IMR-90 (cell line): ENCODE data around the gene SLC8A1. TPM values are rescaled to one million over a fixed set of nuclear protein-coding genes. Genes with fewer than 3 reads are reported as not detected.

Source experiments
- ATAC-seq: fragments of 200-7000 bp; cut with Tn5 transposase; 2 replicates; pipeline ENCODE4 v1.9.1; 2020; ENCODE audit warnings: low read depth, mild to moderate bottlenecking, moderate library complexity
- BruUV-seq: library from RNA; stranded (reverse); fragments of 400-500 nt; replicated peaks from 2 replicates; lab custom pipeline; 2021; lab: Mats Ljungman, UMichigan
- CTCF ChIA-PET: fragments of 300-600 bp; formaldehyde crosslinking; extraction: SDS; loops from one replicate; lab custom pipeline; 2021; ENCODE audit warnings: antibody characterized with exemption; lab: Yijun Ruan, JAX
- POLR2A ChIA-PET: fragments of 300-600 bp; sonication (Branson Sonifier 250); formaldehyde crosslinking; loops from one replicate; lab custom pipeline; 2022; ENCODE audit warnings: antibody characterized with exemption; ENCODE audit not compliant: unreplicated experiment; lab: Charles Lee
- DNase-seq: peaks from one replicate; pipeline ENCODE4 v3.0.0; 2013
- H2AFZ ChIP-seq: replicated peaks from 2 replicates; pipeline ENCODE3; 2013; ENCODE audit warnings: low read length, mild to moderate bottlenecking; ENCODE audit not compliant: poor library complexity
- H2AK5ac ChIP-seq: 2 replicates; pipeline ENCODE4 v1.6.1; 2013; ENCODE audit warnings: low read depth, low read length, inconsistent platforms
- H2AK9ac ChIP-seq: replicated peaks from 2 replicates; pipeline ENCODE3; 2013; ENCODE audit warnings: mild to moderate bottlenecking, low read depth, low read length, moderate library complexity; ENCODE audit not compliant: poor library complexity
- H2BK120ac ChIP-seq: 2 replicates; pipeline ENCODE4 v1.6.1; 2013; ENCODE audit warnings: low read depth, low read length, inconsistent platforms
- H2BK15ac ChIP-seq: 3 replicates; pipeline ENCODE4 v1.6.1; 2013; ENCODE audit warnings: low read depth, low read length, inconsistent platforms
- H2BK20ac ChIP-seq: 2 replicates; pipeline ENCODE4 v1.6.1; 2013; ENCODE audit warnings: low read depth, mild to moderate bottlenecking, inconsistent platforms, low read length, moderate library complexity
- H2BK5ac ChIP-seq: 2 replicates; pipeline ENCODE4 v1.6.1; 2013; ENCODE audit warnings: mild to moderate bottlenecking, low read depth, low read length, inconsistent platforms; ENCODE audit not compliant: poor library complexity, severe bottlenecking
- H3K14ac ChIP-seq: replicated peaks from 2 replicates; pipeline ENCODE4 v1.6.1; 2013; ENCODE audit warnings: low read depth, low read length, inconsistent platforms
- H3K18ac ChIP-seq: 2 replicates; pipeline ENCODE4 v1.6.1; 2013; ENCODE audit warnings: low read depth, low read length, control low read depth
- H3K23ac ChIP-seq: 2 replicates; pipeline ENCODE4 v1.6.1; 2013; ENCODE audit warnings: low read depth, low read length, inconsistent platforms
- H3K27ac ChIP-seq: 2 replicates; pipeline ENCODE4 v1.5.1; 2013; ENCODE audit warnings: mild to moderate bottlenecking, control low read depth, low read length; ENCODE audit not compliant: insufficient read depth
- H3K27me3 ChIP-seq: 2 replicates; pipeline ENCODE4 v1.6.1; 2013; ENCODE audit warnings: low read length; ENCODE audit not compliant: control insufficient read depth, insufficient read depth
- H3K36me3 ChIP-seq: 2 replicates; pipeline ENCODE4 v1.6.1; 2013; ENCODE audit warnings: low read length, mixed read lengths; ENCODE audit not compliant: control insufficient read depth, insufficient read depth
- H3K4ac ChIP-seq: 2 replicates; pipeline ENCODE4 v1.6.1; 2013; ENCODE audit warnings: low read depth, low read length, inconsistent platforms
- H3K4me1 ChIP-seq: 2 replicates; pipeline ENCODE4 v1.6.1; 2013; ENCODE audit warnings: low read length, mixed read lengths; ENCODE audit not compliant: control insufficient read depth, insufficient read depth
- H3K4me2 ChIP-seq: 2 replicates; pipeline ENCODE4 v1.6.1; 2013; ENCODE audit warnings: low read depth, mild to moderate bottlenecking, control low read depth, low read length, moderate library complexity
- H3K4me3 ChIP-seq: 2 replicates; pipeline ENCODE4 v1.5.1; 2013; ENCODE audit warnings: low read depth, mild to moderate bottlenecking, control low read depth, low read length, moderate library complexity; ENCODE audit not compliant: insufficient read depth
- H3K56ac ChIP-seq: 2 replicates; pipeline ENCODE4 v1.6.1; 2013; ENCODE audit warnings: low read length, inconsistent platforms; ENCODE audit not compliant: insufficient read depth; ENCODE audit errors: extremely low read depth
- H3K79me1 ChIP-seq, 2 experiments: 2 replicates each; pipeline ENCODE4 v1.6.1; 2013; ENCODE audit warnings: low read length in 2 of 2, inconsistent platforms in 1 of 2, low read depth in 1 of 2
- H3K9ac ChIP-seq: 2 replicates; pipeline ENCODE4 v1.6.1; 2013; ENCODE audit warnings: low read depth, low read length, control low read depth
- H3K9me1 ChIP-seq: 2 replicates; pipeline ENCODE4 v1.6.1; 2013; ENCODE audit warnings: low read length, inconsistent platforms; ENCODE audit not compliant: insufficient read depth
- H3K9me3 ChIP-seq: 2 replicates; pipeline ENCODE4 v1.6.1; 2013; ENCODE audit warnings: low read length; ENCODE audit not compliant: control insufficient read depth, insufficient read depth
- H4K20me1 ChIP-seq: 2 replicates; pipeline ENCODE4 v1.6.1; 2013; ENCODE audit warnings: low read length, inconsistent platforms; ENCODE audit not compliant: insufficient read depth
- H4K5ac ChIP-seq: 2 replicates; pipeline ENCODE4 v1.6.1; 2013; ENCODE audit warnings: mild to moderate bottlenecking, low read depth, low read length, control low read depth
- H4K8ac ChIP-seq, 2 experiments: 2 replicates each; pipeline ENCODE4 v1.6.1; 2013; ENCODE audit warnings: low read depth in 2 of 2, low read length in 2 of 2, control low read depth in 1 of 2, inconsistent platforms in 1 of 2
- H4K91ac ChIP-seq: 2 replicates; pipeline ENCODE4 v1.6.1; 2013; ENCODE audit warnings: low read depth, low read length, inconsistent platforms; ENCODE audit not compliant: insufficient read depth
- BHLHE40 ChIP-seq: fragments of 150-350 bp; IDR thresholded peaks from 2 replicates; pipeline ENCODE4 v1.6.1; 2016; ENCODE audit warnings: mild to moderate bottlenecking, low read depth, low read length
- CHD1 ChIP-seq: IDR thresholded peaks from 2 replicates; pipeline ENCODE4 v1.6.1; 2012; ENCODE audit warnings: low read depth, low read length, improper control_type of control experiment
- CTCF ChIP-seq: conservative IDR thresholded peaks from 2 replicates; pipeline ENCODE4 v1.5.1; 2012; ENCODE audit warnings: mild to moderate bottlenecking, low read depth, low read length, improper control_type of control experiment
- ELK1 ChIP-seq: fragments of 150-350 bp; IDR thresholded peaks from 2 replicates; pipeline ENCODE4 v1.6.1; 2016; ENCODE audit warnings: low read depth, mild to moderate bottlenecking, low read length, moderate library complexity, borderline replicate concordance
- FOS ChIP-seq: fragments of 150-350 bp; IDR thresholded peaks from 2 replicates; pipeline ENCODE4 v1.6.1; 2016; ENCODE audit warnings: low read depth, low read length
- MAFK ChIP-seq: IDR thresholded peaks from 2 replicates; pipeline ENCODE4 v1.6.1; 2012; ENCODE audit warnings: low read depth, low read length, improper control_type of control experiment
- MAZ ChIP-seq: IDR thresholded peaks from 2 replicates; pipeline ENCODE4 v1.6.1; 2012; ENCODE audit warnings: low read depth, mild to moderate bottlenecking, low read length, improper control_type of control experiment, moderate library complexity, borderline replicate concordance
- MXI1 ChIP-seq: IDR thresholded peaks from 2 replicates; pipeline ENCODE4 v1.6.1; 2012; ENCODE audit warnings: low read depth, mild to moderate bottlenecking, low read length, moderate library complexity, borderline replicate concordance
- NFE2L2 ChIP-seq: fragments of 150-350 bp; IDR thresholded peaks from 2 replicates; pipeline ENCODE4 v1.6.1; 2016; ENCODE audit warnings: low read depth, mild to moderate bottlenecking, low read length
- RAD21 ChIP-seq: IDR thresholded peaks from 2 replicates; pipeline ENCODE4 v1.6.1; 2012; ENCODE audit warnings: low read length, improper control_type of control experiment
- RCOR1 ChIP-seq: IDR thresholded peaks from 2 replicates; pipeline ENCODE4 v1.6.1; 2012; ENCODE audit warnings: mild to moderate bottlenecking, low read length, improper control_type of control experiment; ENCODE audit not compliant: insufficient replicate concordance
- RFX5 ChIP-seq: IDR thresholded peaks from 2 replicates; pipeline ENCODE4 v1.8.0; 2012; ENCODE audit warnings: low read depth, mild to moderate bottlenecking, low read length, moderate library complexity
- SMC3 ChIP-seq: fragments of 150-350 bp; IDR thresholded peaks from 2 replicates; pipeline ENCODE4 v1.6.1; 2016; ENCODE audit warnings: low read depth, mild to moderate bottlenecking, antibody characterized with exemption, low read length, moderate library complexity
- whole genome bisulfite sequencing, 2 experiments: methylation state at CpG; one replicate each; pipeline versions ENCODE4 v1.1.5 to v1.1.7; 2013; ENCODE audit warnings: missing lambda C conversion rate in 2 of 2; ENCODE audit not compliant: insufficient read length in 1 of 2; ENCODE audit errors: extremely low coverage in 2 of 2; 5-methylcytosine and 5-hydroxymethylcytosine counted together
- dilution Hi-C: fragments of 300-500 bp; cut with HindIII; formaldehyde crosslinking; loops from one replicate; pipeline ENCODE4 v1.14.3; 2018; ENCODE audit warnings: low sequenced_read_pairs; ENCODE audit not compliant: unreplicated experiment
- in situ Hi-C: fragments of 300-500 bp; cut with MboI; formaldehyde crosslinking; loops from 3 replicates; pipeline ENCODE4 v1.14.3; 2019; ENCODE audit warnings: low sequenced_read_pairs, inconsistent platforms, mixed read lengths
- intact Hi-C: fragments of 100-400 bp; cut with micrococcal nuclease; formaldehyde crosslinking; loops from 2 replicates; pipeline ENCODE4 v1.10.0; 2022
- polyA plus RNA-seq, 3 experiments: library from polyadenylated mRNA; depleted of rRNA; stranded (reverse); fragments of >200 nt; gene quantifications; 2 replicates each; pipeline ENCODE4 v1.2.3, GENCODE V29; 2012; ENCODE audit warnings: low replicate concordance in 1 of 3
- total RNA-seq: library from RNA; depleted of rRNA; stranded (reverse); fragments of >200 nt; gene quantifications from 2 replicates; pipeline ENCODE4 v1.2.3, GENCODE V29; 2012

Gene SLC8A1
- total and polyA plus RNA-seq, 2 of the 4 experiments (the other 2 are of a cell fraction) = 7.7 to 57.0 TPM

GRCh38 chr2:40109381-40109780 lies 342.5 kb downstream of the SLC8A1 start:
- no peak for DNase-seq
- intact Hi-C loops = loop anchor here (10.0 kb wide), 1 partner anchor 655 kb away; no protein-coding TSS in a partner anchor

More at GRCh38 chr2:40109381-40109780, 342.5 kb downstream of the SLC8A1 start:
- Histone ChIP-seq H3K4me1 (peaks cover 4% of the 10 kb centered on the region; the same call in 1 of the 2 replicates), H2AFZ (no peak overlapping the region), H2BK5ac (no peak overlapping the region), H3K56ac (no peak overlapping the region), H2BK120ac (peak overlapping the region; percentile 29; the same call in 1 of the 2 replicates), H2BK20ac (no peak overlapping the region), H4K20me1 (no peaks in the 10 kb centered on the region), H3K4me3 (no peak overlapping the region), H3K4ac (no peak overlapping the region), H2BK15ac (no peak overlapping the region), H4K8ac (no peak overlapping the region), H3K14ac (no peak overlapping the region), H3K27ac (no peak overlapping the region), H3K9me3 (no peaks in the 10 kb centered on the region), H2AK9ac (no peak overlapping the region), H2AK5ac (no peak overlapping the region), H3K18ac (no peak overlapping the region; the same call in 1 of the 2 replicates), H4K91ac (peak overlapping the region; percentile 5; the same call in 1 of the 2 replicates), H4K5ac (no peak overlapping the region), H3K9me1 (peaks cover 7% of the 10 kb centered on the region), H3K23ac (no peak overlapping the region), H3K79me1 (peaks cover 3 to 4% of the 10 kb centered on the region in 2 experiments; a peak in 1 of 4 replicates), H3K36me3 (peaks cover 4% of the 10 kb centered on the region), H3K9ac (no peak overlapping the region), H3K27me3 (no peaks in the 10 kb centered on the region), H3K4me2 (no peak overlapping the region)
- ATAC-seq = no peak
- TF ChIP-seq RFX5 = no peak
- no peak for TF ChIP-seq SMC3
- TF ChIP-seq RCOR1 = no peak
- TF ChIP-seq FOS = no peak
- TF ChIP-seq MAFK = no peak
- TF ChIP-seq MAZ = no peak
- no peak for TF ChIP-seq ELK1
- TF ChIP-seq BHLHE40 = no peak
- no peak for TF ChIP-seq NFE2L2
- TF ChIP-seq RAD21 = no peak
- TF ChIP-seq CTCF = no peak
- TF ChIP-seq MXI1 = no peak
- no peak for TF ChIP-seq CHD1
- ChIA-PET CTCF (no interaction called here), POLR2A (no interaction called here)
- WGBS, 2 experiments = no CpG with 5 or more reads among the region's 4 CpGs
- dilution Hi-C loops (no loop called here), in situ Hi-C loops (no loop called here)
- BruUV-seq = no TSS peak
